HCT116 (cell line): ENCODE results near the gene CHST8. TPM values are rescaled to one million over a fixed set of nuclear protein-coding genes. Genes with fewer than 3 reads are reported as not detected.
A peak's percentile ranks its signal among the peaks of the same experiment; 100 is the strongest.

Experiments used
- ATAC-seq: fragments of 200-7000 bp; cut with Tn5 transposase; 2 replicates; pipeline ENCODE4 v1.9.1; 2020; ENCODE audit warnings: mild to moderate bottlenecking, moderate library complexity
- BruUV-seq: library from RNA; stranded (reverse); fragments of 400-500 nt; replicated peaks from 2 replicates; lab custom pipeline; 2021; lab: Mats Ljungman, UMichigan
- CTCF ChIA-PET: fragments of 300-600 bp; sonication (Branson Sonifier 250); formaldehyde crosslinking; loops from one replicate; lab custom pipeline; 2021; ENCODE audit warnings: antibody characterized with exemption; lab: Charles Lee
- POLR2A ChIA-PET: fragments of 300-600, 350-600 bp; sonication (Branson Sonifier 250); formaldehyde crosslinking; loops from one replicate; lab custom pipeline; 2021; ENCODE audit warnings: antibody characterized with exemption; lab: Charles Lee
- RAD21 ChIA-PET, 2 experiments: fragments of 300-600 bp; sonication (Branson Sonifier 250); formaldehyde crosslinking; loops; one replicate each; lab custom pipeline; 2023; ENCODE audit warnings: low total read pairs in 2 of 2; ENCODE audit not compliant: uncharacterized antibody in 2 of 2, unreplicated experiment in 2 of 2, low non-redundant PET in 1 of 2; lab: Charles Lee
- DNase-seq: peaks from one replicate; pipeline ENCODE4 v3.0.0-alpha.2; 2010; ENCODE audit warnings: low read depth, low spot score
- H2AFZ ChIP-seq: fragments of 200-600 bp; shearing (Covaris generic), sonication (generic); 2 replicates; pipeline ENCODE4 v1.6.1; 2017; ENCODE audit warnings: low read depth, mixed run types, mixed read lengths, antibody characterized with exemption, low read length; ENCODE audit not compliant: poor library complexity, severe bottlenecking
- H3K27ac ChIP-seq: 2 replicates; pipeline ENCODE4 v1.5.1; 2012; ENCODE audit warnings: low read depth, low read length
- H3K27me3 ChIP-seq: fragments of 200-600 bp; sonication (generic); 2 replicates; pipeline ENCODE4 v1.6.1; 2016; ENCODE audit warnings: mixed run types, low read length, mixed read lengths; ENCODE audit not compliant: insufficient read depth
- H3K36me3 ChIP-seq, 2 experiments: fragments of 200-500 bp in 1 of 2; fragments of 200-600 bp in 1 of 2; sonication (Bioruptor generic) in 1 of 2; sonication (generic) in 1 of 2; 2 replicates each; pipeline versions ENCODE4 v1.5.1 to v1.6.1; 2014 to 2016; ENCODE audit warnings: low read length in 2 of 2, inconsistent platforms in 1 of 2, mixed read lengths in 1 of 2, mixed run types in 1 of 2; ENCODE audit not compliant: insufficient read depth in 2 of 2, control insufficient read depth in 1 of 2
- H3K4me1 ChIP-seq, 2 experiments: fragments of 200-600 bp in 1 of 2; sonication (generic) in 1 of 2; 2 replicates each; pipeline versions ENCODE4 v1.5.1 to v1.6.1; 2012 to 2017; ENCODE audit warnings: low read length in 2 of 2, inconsistent platforms in 1 of 2, mild to moderate bottlenecking in 1 of 2, mixed read lengths in 1 of 2, mixed run types in 1 of 2, moderate library complexity in 1 of 2; ENCODE audit not compliant: insufficient read depth in 2 of 2, control insufficient read depth in 1 of 2
- H3K4me2 ChIP-seq: fragments of 200-600 bp; sonication (generic); 2 replicates; pipeline ENCODE4 v1.6.1; 2017; ENCODE audit warnings: mixed run types, low read length, mixed read lengths
- H3K4me3 ChIP-seq, 2 experiments: fragments of 200-600 bp in 1 of 2; sonication (generic) in 1 of 2; replicated peaks in 1 of 2; 2 replicates each; pipeline ENCODE4 v1.5.1; 2011 to 2016; ENCODE audit warnings: low read length in 2 of 2, control low read depth in 1 of 2, low read depth in 1 of 2, mild to moderate bottlenecking in 1 of 2, mixed read lengths in 1 of 2, mixed run types in 1 of 2
- H3K79me2 ChIP-seq: fragments of 200-600 bp; sonication (generic); 2 replicates; pipeline ENCODE4 v1.6.1; 2017; ENCODE audit warnings: mild to moderate bottlenecking, mixed run types, low read length, moderate library complexity, mixed read lengths; ENCODE audit not compliant: insufficient read depth
- H3K9ac ChIP-seq: fragments of 200-600 bp; sonication (generic); 2 replicates; pipeline ENCODE4 v1.6.1; 2016; ENCODE audit warnings: low read length, mixed read lengths
- H3K9me2 ChIP-seq: fragments of 200-600 bp; sonication (generic), shearing (Covaris generic); 2 replicates; pipeline ENCODE4 v1.6.1; 2017; ENCODE audit warnings: mixed run types, mild to moderate bottlenecking, moderate library complexity; ENCODE audit not compliant: insufficient read depth
- H3K9me3 ChIP-seq, 2 experiments: fragments of 200-500 bp in 1 of 2; fragments of 200-600 bp in 1 of 2; sonication (Bioruptor generic) in 1 of 2; sonication (generic) in 1 of 2; 2 replicates each; pipeline ENCODE4 v1.6.1; 2014 to 2017; ENCODE audit warnings: low read length in 2 of 2, mixed read lengths in 2 of 2, inconsistent platforms in 1 of 2, low read depth in 1 of 2, mild to moderate bottlenecking in 1 of 2, mixed run types in 1 of 2, moderate library complexity in 1 of 2; ENCODE audit not compliant: control insufficient read depth in 1 of 2, insufficient read depth in 1 of 2
- H4K20me1 ChIP-seq: fragments of 200-600 bp; sonication (generic), shearing (Covaris generic); 2 replicates; pipeline ENCODE4 v1.6.1; 2017; ENCODE audit warnings: mixed run types, mild to moderate bottlenecking, moderate library complexity; ENCODE audit not compliant: insufficient read depth
- EZH2 ChIP-seq: fragments of 200-600 bp; sonication (generic); IDR thresholded peaks from 2 replicates; pipeline ENCODE4 v1.6.1; 2017; ENCODE audit warnings: antibody characterized with exemption, mixed run types
- FOSL1 ChIP-seq: IDR thresholded peaks from 2 replicates; pipeline ENCODE4 v1.6.1; 2012; ENCODE audit warnings: low read depth
- POLR2A ChIP-seq: IDR thresholded peaks from 2 replicates; pipeline ENCODE4 v1.7.0; 2011; ENCODE audit warnings: borderline replicate concordance; ENCODE audit not compliant: insufficient read depth, insufficient read length; ENCODE audit errors: extremely low read depth
- SIN3A ChIP-seq: IDR thresholded peaks from 2 replicates; pipeline ENCODE4 v1.6.1; 2012; ENCODE audit warnings: low read depth
- SRF ChIP-seq: IDR thresholded peaks from 2 replicates; pipeline ENCODE4 v1.6.1; 2012; ENCODE audit warnings: low read depth
- TCF7L2 ChIP-seq: IDR thresholded peaks from 2 replicates; pipeline ENCODE4 v1.7.0; 2011; ENCODE audit warnings: borderline replicate concordance, inconsistent platforms; ENCODE audit not compliant: insufficient read depth, insufficient read length; ENCODE audit errors: extremely low read depth
- YY1 ChIP-seq: IDR thresholded peaks from 2 replicates; pipeline ENCODE4 v1.6.1; 2011; ENCODE audit warnings: low read length, low read depth, moderate library complexity, mild to moderate bottlenecking; ENCODE audit not compliant: insufficient replicate concordance; ENCODE audit errors: extremely low read depth
- intact Hi-C: fragments of 100-400 bp; cut with micrococcal nuclease; formaldehyde crosslinking; loops from 2 replicates; pipeline ENCODE4 v1.10.0; 2022
- total RNA-seq: library from RNA; stranded (reverse); gene quantifications from one replicate; pipeline ENCODE4 v1.2.1, GENCODE V29; 2021; ENCODE audit not compliant: unreplicated experiment
- TF ChIP-seq, protein P1 (sequence below): IDR thresholded peaks from 2 replicates; pipeline ENCODE4 v1.6.1; 2011; ENCODE audit warnings: mild to moderate bottlenecking, low read length, moderate library complexity; ENCODE audit not compliant: insufficient replicate concordance; ENCODE audit errors: extremely low read depth
- TF ChIP-seq, protein P2 (sequence below): IDR thresholded peaks from 2 replicates; pipeline ENCODE4 v1.6.1; 2012

Gene CHST8
- total RNA-seq, 1 experiment from 2014 or later, result not detected

DNA sequence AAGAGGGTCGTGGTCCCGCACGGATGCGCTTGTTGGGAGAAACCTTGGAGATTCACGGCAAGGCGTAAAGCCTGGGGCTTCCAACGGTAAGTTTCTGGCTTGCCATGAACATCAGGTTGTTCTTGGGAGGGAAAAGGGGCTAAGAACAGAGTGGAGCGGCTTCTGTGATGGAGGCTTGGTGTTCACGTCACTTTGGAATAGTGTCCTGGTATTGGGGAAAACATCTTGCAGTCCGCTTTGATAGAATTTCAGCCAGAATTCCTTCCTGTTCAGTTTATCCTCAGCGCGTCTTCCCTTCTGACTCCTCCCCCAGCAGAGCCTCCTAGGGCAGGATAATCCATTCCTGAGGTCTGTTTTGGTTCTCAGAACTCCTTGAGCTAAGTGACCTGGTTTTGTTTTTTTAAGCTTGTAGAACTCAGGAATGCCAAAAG is 176.9 kb downstream of the CHST8 start:
- H4K20me1 ChIP-seq, result no peaks in the 10 kb centered on the region
- H3K36me3 ChIP-seq, result no peaks in the 10 kb centered on the region; a peak in 1 of 4 replicates
- intact Hi-C loops, result loop anchor here (5.0 kb wide), 1 partner anchor 199 kb away; no protein-coding TSS in a partner anchor
- H3K9me2 ChIP-seq, result no peaks in the 10 kb centered on the region
- RAD21 ChIA-PET, result no interaction called here
- H3K79me2 ChIP-seq, result no peaks in the 10 kb centered on the region
- no peak for ATAC-seq
- H3K4me2 ChIP-seq, result no peak overlapping the region
- TF ChIP-seq SRF (no peak), EZH2 (no peak), FOSL1 (no peak), POLR2A (no peak)
- TF ChIP-seq, protein P1, sequence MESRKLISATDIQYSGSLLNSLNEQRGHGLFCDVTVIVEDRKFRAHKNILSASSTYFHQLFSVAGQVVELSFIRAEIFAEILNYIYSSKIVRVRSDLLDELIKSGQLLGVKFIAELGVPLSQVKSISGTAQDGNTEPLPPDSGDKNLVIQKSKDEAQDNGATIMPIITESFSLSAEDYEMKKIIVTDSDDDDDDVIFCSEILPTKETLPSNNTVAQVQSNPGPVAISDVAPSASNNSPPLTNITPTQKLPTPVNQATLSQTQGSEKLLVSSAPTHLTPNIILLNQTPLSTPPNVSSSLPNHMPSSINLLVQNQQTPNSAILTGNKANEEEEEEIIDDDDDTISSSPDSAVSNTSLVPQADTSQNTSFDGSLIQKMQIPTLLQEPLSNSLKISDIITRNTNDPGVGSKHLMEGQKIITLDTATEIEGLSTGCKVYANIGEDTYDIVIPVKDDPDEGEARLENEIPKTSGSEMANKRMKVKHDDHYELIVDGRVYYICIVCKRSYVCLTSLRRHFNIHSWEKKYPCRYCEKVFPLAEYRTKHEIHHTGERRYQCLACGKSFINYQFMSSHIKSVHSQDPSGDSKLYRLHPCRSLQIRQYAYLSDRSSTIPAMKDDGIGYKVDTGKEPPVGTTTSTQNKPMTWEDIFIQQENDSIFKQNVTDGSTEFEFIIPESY, result no peak
- TF ChIP-seq, protein P2, sequence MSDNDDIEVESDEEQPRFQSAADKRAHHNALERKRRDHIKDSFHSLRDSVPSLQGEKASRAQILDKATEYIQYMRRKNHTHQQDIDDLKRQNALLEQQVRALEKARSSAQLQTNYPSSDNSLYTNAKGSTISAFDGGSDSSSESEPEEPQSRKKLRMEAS, result no peak
- DNase-seq, result no peak
- no peak overlapping the region for H3K9ac ChIP-seq
- no peak overlapping the region for H3K4me3 ChIP-seq
- no peaks in the 10 kb centered on the region for H3K9me3 ChIP-seq
- no TSS peak for BruUV-seq
- CTCF ChIA-PET, result interaction anchor here (0.9 to 2.7 kb wide), 3 partner anchors 13 to 199 kb away, joined by 3 to 16 read pairs (median 14); no protein-coding TSS in a partner anchor
- POLR2A ChIA-PET, result no interaction called here
- no peak overlapping the region for H2AFZ ChIP-seq
- H3K27ac ChIP-seq, result no peak overlapping the region
- no peaks in the 10 kb centered on the region for H3K27me3 ChIP-seq
- peaks cover 7 to 15% of the 10 kb centered on the region in 2 experiments; a peak in 3 of 4 replicates for H3K4me1 ChIP-seq

DNA sequence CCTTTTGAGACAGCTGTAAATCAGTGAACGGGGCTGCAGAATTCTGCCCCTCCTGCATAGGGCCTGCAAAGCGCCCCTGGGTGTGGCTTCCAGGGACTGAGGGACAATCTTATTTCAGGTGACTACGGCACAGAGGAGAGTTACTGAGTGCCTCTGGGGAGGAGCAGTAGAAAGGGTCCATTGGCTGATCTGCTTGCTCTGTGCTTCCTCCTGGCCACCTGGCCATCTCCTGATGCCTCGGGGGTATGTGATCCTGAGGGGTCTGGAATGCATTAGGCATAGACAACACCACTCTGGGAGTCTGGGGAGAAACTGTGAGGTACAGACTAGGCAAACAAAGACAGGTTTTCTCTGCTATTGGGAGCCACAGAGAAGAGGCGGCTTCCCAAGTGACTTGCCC is 177.7 kb downstream of the CHST8 start:
- Histone ChIP-seq H3K9me3 (no peaks in the 10 kb centered on the region), H2AFZ (no peak overlapping the region), H3K4me3 (no peak overlapping the region), H3K4me1 (peaks cover 4 to 13% of the 10 kb centered on the region in 2 experiments; a peak in 3 of 4 replicates), H3K4me2 (no peak overlapping the region), H3K9me2 (no peaks in the 10 kb centered on the region), H3K79me2 (no peaks in the 10 kb centered on the region), H4K20me1 (no peaks in the 10 kb centered on the region)
- POLR2A ChIA-PET, result no interaction called here
- DNase-seq, result no peak
- intact Hi-C loops, result loop anchor here (5.0 kb wide), 1 partner anchor 198 kb away; no protein-coding TSS in a partner anchor
- CTCF ChIA-PET, result no interaction called here
- RAD21 ChIA-PET, result no interaction called here
- TF ChIP-seq POLR2A (no peak), SIN3A (no peak), YY1 (no peak), TCF7L2 (no peak), FOSL1 (no peak)
- TF ChIP-seq, all 23 proteins: peak for 0
- BruUV-seq, result TSS peak; percentile 27
- no peaks in the 10 kb centered on the region for H3K27me3 ChIP-seq
- no peaks in the 10 kb centered on the region; a peak in 1 of 4 replicates for H3K36me3 ChIP-seq
- no peak for ATAC-seq
- H3K27ac ChIP-seq, result no peak overlapping the region
- no peak overlapping the region for H3K9ac ChIP-seq
